ENCODE data around the gene NOC3L.
A peak's percentile ranks its signal among the peaks of the same experiment; 100 is the strongest.

Gene NOC3L

DNA sequence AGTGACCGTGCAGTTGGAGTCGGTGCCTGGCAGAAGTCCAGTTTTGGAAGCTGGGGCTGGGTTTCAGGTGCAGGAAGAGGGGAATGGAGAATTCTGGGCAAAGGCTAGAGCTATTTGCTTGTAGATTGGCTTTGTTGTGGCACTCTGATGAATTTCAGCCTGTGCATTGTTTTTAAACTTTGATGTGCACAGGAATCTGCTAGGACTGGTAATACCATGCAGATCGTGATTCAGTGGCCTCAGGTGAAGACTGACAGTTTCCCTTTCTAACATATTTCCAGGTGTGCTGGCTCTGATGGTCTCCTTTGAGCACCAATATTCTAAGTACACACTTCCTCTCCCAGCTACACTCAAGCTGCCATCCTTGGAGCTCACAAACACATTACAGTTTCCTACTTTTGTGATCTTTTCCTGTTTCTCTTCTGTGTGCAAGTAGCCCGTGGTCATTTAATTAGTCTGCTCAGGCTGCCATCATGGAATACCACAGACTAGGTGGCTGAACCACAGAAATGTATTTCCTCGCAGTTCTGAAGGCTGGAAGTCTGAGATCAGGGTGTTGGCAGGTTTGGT is 55.6 kb downstream of the NOC3L start:
- no peak overlapping the region for H3K27ac Mint-ChIP-seq
- H3K9me3 Mint-ChIP-seq: no peaks in the 10 kb centered on the region
- DNase-seq: no peak
- no peaks in the 10 kb centered on the region for H3K4me1 Mint-ChIP-seq
- H3K36me3 Mint-ChIP-seq: no peaks in the 10 kb centered on the region
- H3K4me3 Mint-ChIP-seq: no peak overlapping the region
- CTCF ChIA-PET: no interaction called here
- H3K27me3 Mint-ChIP-seq: peaks cover 33% of the 10 kb centered on the region

DNA sequence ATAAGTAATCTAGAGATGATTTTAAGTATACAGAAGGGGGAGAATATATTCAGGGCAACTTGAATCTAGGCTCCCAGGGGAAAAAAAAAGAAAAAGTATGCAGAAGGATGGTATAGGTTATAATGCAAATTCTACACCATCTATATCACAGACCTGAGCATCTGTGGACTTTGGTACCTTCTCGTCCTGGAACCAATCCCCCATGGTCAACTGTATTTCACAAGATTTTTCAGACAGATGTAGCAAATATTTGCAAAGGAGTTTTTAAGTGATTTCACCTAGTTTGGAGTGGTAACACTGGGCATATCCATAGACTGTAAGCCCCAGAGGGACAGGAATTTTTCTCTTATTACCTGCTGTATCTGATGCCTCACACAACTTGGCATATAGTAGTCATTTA is 58.8 kb downstream of the NOC3L start:
- CTCF ChIA-PET: interaction anchor here (1.1 to 1.5 kb wide), 2 partner anchors 15 to 16 kb away, joined by 3 to 12 read pairs; no protein-coding TSS in a partner anchor
- Mint-ChIP-seq H3K4me3 (no peak overlapping the region), H3K36me3 (no peaks in the 10 kb centered on the region), H3K9me3 (no peaks in the 10 kb centered on the region), H3K4me1 (peaks cover 13% of the 10 kb centered on the region), H3K27me3 (peaks cover 50% of the 10 kb centered on the region), H3K27ac (no peak overlapping the region)
- DNase-seq: no peak

DNA sequence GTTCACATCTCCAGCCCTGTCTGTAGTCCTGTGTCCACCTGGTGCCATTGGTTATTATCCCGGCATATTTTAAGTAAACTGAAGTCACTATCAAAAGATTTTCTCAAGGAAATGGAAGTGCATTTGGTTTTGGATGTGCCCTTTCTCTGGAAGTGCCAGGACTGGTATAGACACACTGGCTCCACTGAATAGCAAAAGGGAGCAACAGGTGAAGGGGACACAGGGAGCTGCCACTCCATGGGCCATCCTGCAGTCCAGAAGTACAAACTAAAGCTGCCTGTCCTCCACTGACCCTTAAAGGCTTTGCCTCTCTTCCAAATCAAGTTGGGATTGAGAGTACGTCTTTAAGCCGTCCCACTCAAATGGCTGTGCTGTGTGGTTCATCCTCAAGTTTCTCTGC is 62.7 kb downstream of the NOC3L start:
- H3K4me1 Mint-ChIP-seq: peaks cover 19% of the 10 kb centered on the region
- H3K27me3 Mint-ChIP-seq: peaks cover 44% of the 10 kb centered on the region
- H3K27ac Mint-ChIP-seq: no peak overlapping the region
- H3K36me3 Mint-ChIP-seq: no peaks in the 10 kb centered on the region
- H3K4me3 Mint-ChIP-seq: no peak overlapping the region
- CTCF ChIA-PET: no interaction called here
- DNase-seq: no peak
- H3K9me3 Mint-ChIP-seq: no peaks in the 10 kb centered on the region

DNA sequence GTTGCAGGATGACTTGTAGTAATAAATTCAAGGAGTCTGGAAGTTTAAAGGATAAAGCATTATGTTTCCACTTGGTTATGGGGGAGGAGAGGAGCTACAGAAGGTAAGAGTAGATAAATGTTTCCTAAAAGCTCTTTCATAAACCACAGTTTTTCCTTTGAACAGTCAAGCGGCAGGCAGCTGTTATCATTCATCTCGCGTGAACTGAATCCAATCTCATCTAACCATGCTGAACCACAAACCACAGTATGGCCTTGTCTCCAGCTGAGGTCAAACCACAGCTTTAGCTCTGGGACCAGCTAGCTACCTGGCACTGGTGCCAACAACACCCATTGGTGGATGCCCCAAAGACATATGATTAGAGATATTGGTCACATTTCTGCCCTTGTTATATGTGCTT is 63.3 kb downstream of the NOC3L start:
- CTCF ChIA-PET: no interaction called here
- Mint-ChIP-seq H3K4me1 (peaks cover 19% of the 10 kb centered on the region), H3K4me3 (no peak overlapping the region), H3K9me3 (no peaks in the 10 kb centered on the region), H3K27me3 (peaks cover 49% of the 10 kb centered on the region), H3K36me3 (no peaks in the 10 kb centered on the region), H3K27ac (no peak overlapping the region)
- DNase-seq: peak; percentile 47

DNA sequence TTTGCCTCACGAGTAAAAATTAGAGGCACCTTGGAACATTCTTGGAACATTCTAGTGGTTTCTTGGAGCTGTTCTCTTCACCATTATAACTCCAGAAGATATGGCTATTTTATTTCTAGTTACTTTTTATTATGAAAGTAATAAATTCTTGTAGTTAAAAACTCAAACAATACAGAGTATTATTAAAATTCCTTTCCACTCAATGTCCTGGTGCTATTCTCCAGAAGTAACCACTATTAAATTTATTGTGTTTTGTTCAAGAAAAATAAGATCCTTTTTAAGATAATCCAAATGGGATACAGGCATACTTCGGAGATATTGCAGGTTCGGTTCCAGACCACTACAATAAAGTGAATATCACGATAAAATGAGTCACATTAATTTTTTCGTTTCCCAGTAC is 68.6 kb downstream of the NOC3L start:
- DNase-seq: no peak
- no peak overlapping the region for H3K4me3 Mint-ChIP-seq
- CTCF ChIA-PET: no interaction called here
- peaks cover 37% of the 10 kb centered on the region for H3K27me3 Mint-ChIP-seq
- H3K4me1 Mint-ChIP-seq: peaks cover 8% of the 10 kb centered on the region
- no peaks in the 10 kb centered on the region for H3K9me3 Mint-ChIP-seq
- H3K27ac Mint-ChIP-seq: no peak overlapping the region
- H3K36me3 Mint-ChIP-seq: no peaks in the 10 kb centered on the region

DNA sequence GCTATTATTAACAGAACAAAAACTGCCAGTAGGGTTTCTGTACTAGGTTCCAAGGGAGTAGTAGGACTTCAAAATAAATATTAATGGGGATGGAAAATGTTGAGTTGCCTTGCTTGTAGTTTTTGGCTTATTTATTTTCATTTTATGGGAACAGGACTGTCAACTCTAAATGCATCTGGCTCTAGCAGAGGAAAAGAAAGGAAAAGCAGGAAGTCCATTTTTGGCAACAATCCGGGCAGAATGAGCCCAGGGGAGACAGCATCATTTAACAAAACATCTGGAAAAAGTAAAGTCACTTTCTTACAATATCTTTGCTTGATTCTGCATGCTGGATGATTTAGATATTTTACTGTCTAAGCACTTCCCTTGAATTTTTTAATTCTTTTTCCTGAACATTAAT is 69.4 kb downstream of the NOC3L start:
- Mint-ChIP-seq H3K27me3 (peaks cover 41% of the 10 kb centered on the region), H3K27ac (no peak overlapping the region), H3K4me1 (peaks cover under 1% of the 10 kb centered on the region), H3K9me3 (no peaks in the 10 kb centered on the region), H3K4me3 (no peak overlapping the region), H3K36me3 (no peaks in the 10 kb centered on the region)
- DNase-seq: no peak
- CTCF ChIA-PET: no interaction called here

DNA sequence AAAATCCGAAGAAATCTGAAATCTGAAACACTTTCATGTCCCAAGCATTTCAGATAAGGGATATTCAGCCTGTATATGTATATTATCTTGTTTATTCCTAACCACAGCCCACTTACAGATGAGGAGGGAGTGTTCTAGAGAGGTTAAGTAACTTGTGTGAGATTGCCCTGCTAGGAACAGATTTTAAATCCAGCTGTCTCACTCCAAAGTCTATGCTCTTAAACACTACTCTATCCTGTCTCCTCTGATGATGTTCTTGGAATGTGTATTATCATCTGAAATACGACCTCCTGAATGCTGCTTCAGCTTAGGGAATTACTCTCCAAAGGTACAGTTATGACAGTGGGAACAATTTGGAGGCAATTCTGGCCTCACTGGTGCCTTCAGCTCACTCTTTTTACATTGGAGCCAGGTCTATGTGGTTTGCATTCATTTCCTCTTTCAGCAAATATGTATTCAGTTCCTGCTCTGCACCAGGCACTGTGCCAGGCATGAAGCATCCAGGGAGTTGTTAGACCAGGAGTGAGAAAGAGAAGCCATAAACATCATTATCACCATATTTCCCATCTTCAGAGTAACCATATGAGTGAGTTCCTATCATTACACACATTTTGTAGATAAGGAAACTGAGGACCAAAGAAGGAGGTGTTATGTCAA is 70.2 kb downstream of the NOC3L start:
- no peaks in the 10 kb centered on the region for H3K36me3 Mint-ChIP-seq
- H3K4me1 Mint-ChIP-seq: no peaks in the 10 kb centered on the region
- no peak for DNase-seq
- CTCF ChIA-PET: interaction anchor here (1.0 kb wide), 1 partner anchor 28 kb away, joined by 3 read pairs; no protein-coding TSS in a partner anchor
- H3K27ac Mint-ChIP-seq: no peak overlapping the region
- H3K4me3 Mint-ChIP-seq: no peak overlapping the region
- H3K9me3 Mint-ChIP-seq: no peaks in the 10 kb centered on the region
- peaks cover 44% of the 10 kb centered on the region for H3K27me3 Mint-ChIP-seq

DNA sequence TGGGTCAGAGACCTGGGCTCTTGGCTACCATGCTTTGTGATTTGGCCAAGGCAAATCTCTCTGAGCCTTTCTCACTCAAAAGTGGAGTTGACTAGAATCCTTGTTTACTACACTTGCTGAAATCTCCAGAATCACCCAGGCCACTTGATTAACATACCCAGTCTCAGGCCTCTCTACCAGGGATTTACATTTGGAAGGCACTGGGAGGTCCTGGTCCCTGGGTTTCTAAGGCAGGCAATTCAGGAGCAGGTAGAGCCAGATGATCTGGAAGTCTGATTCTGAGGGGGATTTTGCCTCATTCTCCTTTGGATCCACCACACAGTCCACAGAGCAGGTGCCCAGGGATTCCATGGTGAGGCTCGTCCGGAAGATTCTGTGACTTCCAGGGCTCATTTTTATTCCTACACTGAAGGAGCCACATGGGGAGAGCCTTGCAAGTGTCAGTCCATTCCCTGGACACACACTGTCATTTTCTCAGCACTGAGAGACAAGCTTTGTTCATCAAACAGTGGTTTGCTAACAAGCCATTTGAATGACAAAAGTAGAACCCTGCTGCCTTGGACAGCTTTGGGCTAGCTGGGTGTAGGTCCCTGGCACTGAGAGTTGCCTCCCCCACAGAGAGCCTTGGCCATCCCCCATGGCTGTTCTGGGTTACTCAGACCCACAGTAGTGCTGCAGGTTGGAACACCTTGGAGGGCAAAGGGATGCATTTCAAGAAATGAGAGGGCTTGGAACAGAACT is 74.2 kb downstream of the NOC3L start:
- Mint-ChIP-seq H3K9me3 (no peaks in the 10 kb centered on the region), H3K4me3 (no peak overlapping the region), H3K36me3 (no peaks in the 10 kb centered on the region), H3K4me1 (peaks cover 10% of the 10 kb centered on the region), H3K27me3 (peaks cover 47% of the 10 kb centered on the region), H3K27ac (no peak overlapping the region)
- CTCF ChIA-PET: interaction anchor here (0.7 kb wide), 1 partner anchor 9 kb away, joined by 3 read pairs; no protein-coding TSS in a partner anchor
- DNase-seq: no peak

DNA sequence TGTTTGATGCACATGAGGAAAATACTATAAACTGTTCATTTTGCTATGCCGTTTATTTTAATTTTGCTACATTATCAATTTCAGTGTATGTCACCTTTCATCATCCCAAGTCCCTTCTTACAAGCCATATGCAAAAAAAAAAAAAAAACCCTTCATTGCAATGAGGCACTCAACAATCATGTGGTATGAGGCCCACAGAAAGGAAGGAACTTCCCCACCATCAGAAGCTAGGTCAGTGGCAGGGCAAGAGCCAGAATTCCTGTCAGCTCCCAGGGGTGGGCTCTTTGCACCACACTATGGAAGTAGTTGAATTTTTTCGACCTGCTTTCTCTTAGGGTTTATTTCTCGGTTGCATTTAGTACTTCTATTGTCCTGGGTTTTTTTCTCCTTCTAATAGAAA is 75.4 kb downstream of the NOC3L start:
- H3K27me3 Mint-ChIP-seq: peaks cover 47% of the 10 kb centered on the region
- H3K27ac Mint-ChIP-seq: no peak overlapping the region
- CTCF ChIA-PET: no interaction called here
- no peaks in the 10 kb centered on the region for H3K36me3 Mint-ChIP-seq
- H3K9me3 Mint-ChIP-seq: no peaks in the 10 kb centered on the region
- peaks cover 10% of the 10 kb centered on the region for H3K4me1 Mint-ChIP-seq
- no peak overlapping the region for H3K4me3 Mint-ChIP-seq
- DNase-seq: no peak

DNA sequence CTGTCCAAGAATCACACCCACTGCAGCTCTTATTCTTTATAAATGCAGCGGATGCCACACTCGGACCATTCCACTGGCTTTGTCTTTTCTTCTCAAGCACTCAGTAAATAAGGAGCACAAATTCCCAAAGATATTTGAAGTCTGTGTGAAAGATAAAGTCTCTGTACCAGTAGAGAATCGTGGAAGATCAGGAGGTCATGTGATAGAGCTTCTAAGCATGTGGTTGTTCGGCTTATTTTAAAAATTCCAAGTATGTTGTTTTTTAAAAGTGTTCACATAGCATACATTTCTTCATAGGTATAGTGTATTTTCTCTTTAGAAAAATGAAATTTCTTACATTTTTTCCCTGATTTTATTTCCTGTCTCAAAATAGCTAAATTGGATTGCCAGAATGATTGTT is 75.8 kb downstream of the NOC3L start:
- Mint-ChIP-seq H3K9me3 (no peaks in the 10 kb centered on the region), H3K27me3 (peaks cover 47% of the 10 kb centered on the region), H3K4me3 (no peak overlapping the region), H3K27ac (no peak overlapping the region), H3K36me3 (no peaks in the 10 kb centered on the region), H3K4me1 (peaks cover 10% of the 10 kb centered on the region)
- DNase-seq: no peak
- CTCF ChIA-PET: no interaction called here

DNA sequence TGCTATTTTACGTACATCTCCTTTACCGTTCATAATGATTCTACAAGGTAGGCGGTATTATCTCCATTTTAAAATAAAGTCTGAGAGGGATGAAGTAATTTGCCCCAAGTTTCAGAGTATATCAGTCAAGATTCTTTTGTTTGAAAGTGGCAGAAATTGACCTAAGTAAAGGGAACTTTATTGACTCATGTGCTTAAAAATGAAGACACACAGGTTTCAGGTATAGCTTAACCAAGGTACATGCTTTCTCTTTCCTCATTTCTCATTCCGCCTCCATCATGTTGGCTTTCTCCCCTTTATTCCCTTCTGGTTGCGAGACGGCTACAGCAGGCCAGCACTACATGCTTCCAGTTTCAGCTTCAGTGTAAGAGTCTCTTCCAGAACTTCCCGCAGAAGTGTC is 77.5 kb downstream of the NOC3L start:
- no peak overlapping the region for H3K27ac Mint-ChIP-seq
- H3K4me3 Mint-ChIP-seq: no peak overlapping the region
- CTCF ChIA-PET: interaction anchor here (0.6 kb wide), 1 partner anchor 1161 kb away, joined by 4 read pairs; no protein-coding TSS in a partner anchor

More for the DNA sequence above, 77.5 kb downstream of the NOC3L start:
- no peaks in the 10 kb centered on the region for H3K9me3 Mint-ChIP-seq
- no peak for DNase-seq
- H3K27me3 Mint-ChIP-seq: peaks cover 37% of the 10 kb centered on the region
- H3K36me3 Mint-ChIP-seq: no peaks in the 10 kb centered on the region
- H3K4me1 Mint-ChIP-seq: peaks cover 10% of the 10 kb centered on the region
